ENCODE measurements around the gene PRR5L.

DNA sequence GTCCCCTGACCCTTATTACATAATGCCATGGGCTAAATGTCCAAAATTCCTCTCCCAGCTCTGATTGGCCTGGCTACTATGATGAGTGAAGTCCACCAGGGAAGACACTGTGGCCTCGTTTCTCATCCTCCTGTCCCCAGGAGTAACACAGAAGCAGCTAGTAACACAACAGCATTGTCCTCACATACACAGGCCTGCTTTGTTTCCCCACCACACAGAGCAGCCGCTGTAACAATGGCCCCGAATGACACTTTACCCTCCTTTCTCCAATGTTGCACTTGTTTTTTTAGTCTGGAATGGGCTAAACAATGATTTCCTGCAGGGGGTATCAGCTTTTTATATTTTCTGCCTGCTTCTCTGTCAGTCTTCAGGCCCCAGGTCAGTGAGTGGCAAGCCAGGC is at the start of gene PRR5L:
- no peak for TF ChIP-seq NFE2 (IDR thresholded peaks at IDR 0.05; ENCODE audit: low read depth)
- no peak for TF ChIP-seq EZH2 (IDR thresholded peaks at IDR 0.05; ENCODE audit: borderline replicate concordance, low read depth, low read length)
- no peak for TF ChIP-seq ZZZ3 (IDR thresholded peaks at IDR 0.05)
- no peak for TF ChIP-seq POLR2A (conservative IDR thresholded peaks at IDR 0.05)
- no peak for TF ChIP-seq SIX5 (IDR thresholded peaks at IDR 0.05; ENCODE audit: borderline replicate concordance in 1 of 2, insufficient read depth in 1 of 2, low read depth in 1 of 2, low read length in 2 of 2)
- TF ChIP-seq SP1 (CRISPR knock-in tag; IDR thresholded peaks at IDR 0.05), result no peak
- TF ChIP-seq ZNF24 (IDR thresholded peaks at IDR 0.05), result no peak
- TF ChIP-seq, protein P1, sequence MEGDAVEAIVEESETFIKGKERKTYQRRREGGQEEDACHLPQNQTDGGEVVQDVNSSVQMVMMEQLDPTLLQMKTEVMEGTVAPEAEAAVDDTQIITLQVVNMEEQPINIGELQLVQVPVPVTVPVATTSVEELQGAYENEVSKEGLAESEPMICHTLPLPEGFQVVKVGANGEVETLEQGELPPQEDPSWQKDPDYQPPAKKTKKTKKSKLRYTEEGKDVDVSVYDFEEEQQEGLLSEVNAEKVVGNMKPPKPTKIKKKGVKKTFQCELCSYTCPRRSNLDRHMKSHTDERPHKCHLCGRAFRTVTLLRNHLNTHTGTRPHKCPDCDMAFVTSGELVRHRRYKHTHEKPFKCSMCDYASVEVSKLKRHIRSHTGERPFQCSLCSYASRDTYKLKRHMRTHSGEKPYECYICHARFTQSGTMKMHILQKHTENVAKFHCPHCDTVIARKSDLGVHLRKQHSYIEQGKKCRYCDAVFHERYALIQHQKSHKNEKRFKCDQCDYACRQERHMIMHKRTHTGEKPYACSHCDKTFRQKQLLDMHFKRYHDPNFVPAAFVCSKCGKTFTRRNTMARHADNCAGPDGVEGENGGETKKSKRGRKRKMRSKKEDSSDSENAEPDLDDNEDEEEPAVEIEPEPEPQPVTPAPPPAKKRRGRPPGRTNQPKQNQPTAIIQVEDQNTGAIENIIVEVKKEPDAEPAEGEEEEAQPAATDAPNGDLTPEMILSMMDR (IDR thresholded peaks at IDR 0.05 in 2 of 3, conservative IDR thresholded peaks at IDR 0.05 in 1 of 3; ENCODE audit: insufficient read depth in 2 of 3, low read depth in 1 of 3, low read length in 3 of 3), result no peak
- no peak for TF ChIP-seq U2AF1 (optimal IDR thresholded peaks at IDR 0.05; ENCODE audit: low read depth, low read length)
- TF ChIP-seq TRIM25 (IDR thresholded peaks at IDR 0.05; ENCODE audit: borderline replicate concordance), result no peak

Data from K562 (cell line).